H9 (cell line): ENCODE results near the gene BEGAIN. TPM values are rescaled to one million over a fixed set of nuclear protein-coding genes. Genes with fewer than 3 reads are reported as not detected.

Experiments
- DNase-seq: peaks from one replicate; pipeline ENCODE4 v3.0.0-alpha.2; 2017
- H2AFZ ChIP-seq: one replicate; pipeline ENCODE4 v1.6.1; 2013; ENCODE audit warnings: mild to moderate bottlenecking, low read length, control low read depth, moderate library complexity
- H2AK5ac ChIP-seq: 2 replicates; pipeline ENCODE4 v1.6.1; 2013; ENCODE audit warnings: low read length, control low read depth, mixed read lengths; ENCODE audit not compliant: insufficient read length
- H2BK120ac ChIP-seq: one replicate; pipeline ENCODE4 v1.6.1; 2013; ENCODE audit warnings: low read depth, mild to moderate bottlenecking, low read length, control low read depth, inconsistent platforms; ENCODE audit not compliant: poor library complexity, severe bottlenecking
- H2BK12ac ChIP-seq: 2 replicates; pipeline ENCODE4 v1.6.1; 2013; ENCODE audit warnings: low read length, control low read depth, mixed read lengths, low read depth; ENCODE audit not compliant: insufficient read length
- H2BK15ac ChIP-seq: 2 replicates; pipeline ENCODE4 v1.6.1; 2013; ENCODE audit warnings: low read depth, low read length, control low read depth
- H2BK20ac ChIP-seq: one replicate; pipeline ENCODE4 v1.6.1; 2013; ENCODE audit warnings: low read depth, mild to moderate bottlenecking, low read length, control low read depth, inconsistent platforms; ENCODE audit not compliant: poor library complexity, severe bottlenecking
- H2BK5ac ChIP-seq: 2 replicates; pipeline ENCODE4 v1.6.1; 2013; ENCODE audit warnings: low read length, control low read depth, mixed read lengths; ENCODE audit not compliant: insufficient read length
- H3K14ac ChIP-seq: 2 replicates; pipeline ENCODE4 v1.6.1; 2013; ENCODE audit warnings: low read length, control low read depth; ENCODE audit not compliant: insufficient read depth
- H3K18ac ChIP-seq: 2 replicates; pipeline ENCODE4 v1.6.1; 2013; ENCODE audit warnings: low read depth, mild to moderate bottlenecking, mixed read lengths, low read length, control low read depth; ENCODE audit not compliant: insufficient read length
- H3K23ac ChIP-seq: 2 replicates; pipeline ENCODE4 v1.6.1; 2013; ENCODE audit warnings: low read length, control low read depth, mixed read lengths, low read depth; ENCODE audit not compliant: insufficient read length
- H3K23me2 ChIP-seq: 2 replicates; pipeline ENCODE4 v1.6.1; 2013; ENCODE audit warnings: low read depth, mild to moderate bottlenecking, mixed read lengths, low read length, control low read depth; ENCODE audit not compliant: insufficient read length, poor library complexity, severe bottlenecking
- H3K27ac ChIP-seq: 2 replicates; pipeline ENCODE4 v1.5.1; 2013; ENCODE audit warnings: low read length, control low read depth, mixed read lengths, low read depth; ENCODE audit not compliant: insufficient read length
- H3K27me3 ChIP-seq: 2 replicates; pipeline ENCODE4 v1.6.1; 2013; ENCODE audit warnings: low read length, control low read depth, inconsistent platforms; ENCODE audit not compliant: insufficient read depth
- H3K4ac ChIP-seq: 2 replicates; pipeline ENCODE4 v1.6.1; 2013; ENCODE audit warnings: low read depth, mild to moderate bottlenecking, control low read depth, inconsistent platforms, low read length, moderate library complexity
- H3K4me1 ChIP-seq: 2 replicates; pipeline ENCODE4 v1.6.1; 2013; ENCODE audit warnings: low read length, control low read depth, inconsistent platforms; ENCODE audit not compliant: insufficient read depth
- H3K4me2 ChIP-seq: 2 replicates; pipeline ENCODE4 v1.6.1; 2013; ENCODE audit warnings: low read length, control low read depth, mixed read lengths; ENCODE audit not compliant: insufficient read length, insufficient read depth
- H3K56ac ChIP-seq: 2 replicates; pipeline ENCODE4 v1.6.1; 2013; ENCODE audit warnings: low read depth, mild to moderate bottlenecking, mixed read lengths, low read length, control low read depth; ENCODE audit not compliant: insufficient read length
- H3K79me1 ChIP-seq: 2 replicates; pipeline ENCODE4 v1.6.1; 2013; ENCODE audit warnings: low read depth, mild to moderate bottlenecking, moderate library complexity, low read length, control low read depth, inconsistent platforms; ENCODE audit not compliant: insufficient read depth, poor library complexity, severe bottlenecking
- H3K79me2 ChIP-seq: 2 replicates; pipeline ENCODE4 v1.6.1; 2013; ENCODE audit warnings: low read length, control low read depth, inconsistent platforms; ENCODE audit not compliant: insufficient read depth
- H3K9ac ChIP-seq: 2 replicates; pipeline ENCODE4 v1.6.1; 2013; ENCODE audit warnings: low read length, control low read depth, mixed read lengths; ENCODE audit not compliant: insufficient read length; ENCODE audit errors: extremely low read depth
- H3K9me3 ChIP-seq: one replicate; pipeline ENCODE4 v1.6.1; 2013; ENCODE audit warnings: low read depth, low read length, inconsistent platforms; ENCODE audit not compliant: control insufficient read depth
- H3T11ph ChIP-seq: one replicate; pipeline ENCODE4 v1.6.1; 2013; ENCODE audit warnings: mild to moderate bottlenecking, low read length, control low read depth, inconsistent platforms
- H4K20me1 ChIP-seq: one replicate; pipeline ENCODE4 v1.6.1; 2013; ENCODE audit not compliant: control insufficient read depth, insufficient read length, insufficient read depth
- H4K5ac ChIP-seq: 2 replicates; pipeline ENCODE4 v1.6.1; 2013; ENCODE audit warnings: low read depth, mild to moderate bottlenecking, mixed read lengths, low read length, control low read depth; ENCODE audit not compliant: insufficient read length
- H4K8ac ChIP-seq: replicated peaks from 2 replicates; pipeline ENCODE4 v1.6.1; 2013; ENCODE audit warnings: low read length, control low read depth, mixed read lengths, low read depth; ENCODE audit not compliant: insufficient read length
- H4K91ac ChIP-seq: 2 replicates; pipeline ENCODE4 v1.6.1; 2013; ENCODE audit warnings: low read depth, mild to moderate bottlenecking, moderate library complexity, mixed read lengths, low read length, control low read depth; ENCODE audit not compliant: insufficient read length
- H3K27ac Mint-ChIP-seq, 3 experiments: 2 replicates in 2 of 3; 3 replicates in 1 of 3; pipeline ENCODE4 v1.8.0; 2020 to 2021; ENCODE audit warnings: mixed read lengths in 3 of 3, mild to moderate bottlenecking in 1 of 3, moderate library complexity in 1 of 3
- H3K27me3 Mint-ChIP-seq: 2 replicates; pipeline ENCODE4 v1.8.0; 2021; ENCODE audit warnings: low read depth, mild to moderate bottlenecking, moderate library complexity, mixed read lengths
- H3K36me3 Mint-ChIP-seq, 3 experiments: 2 replicates in 2 of 3; 3 replicates in 1 of 3; pipeline ENCODE4 v1.8.0; 2020 to 2021; ENCODE audit warnings: low read depth in 3 of 3, mixed read lengths in 3 of 3; ENCODE audit not compliant: insufficient read depth in 1 of 3
- H3K4me1 Mint-ChIP-seq, 2 experiments: 2 replicates each; pipeline ENCODE4 v1.8.0; 2020; ENCODE audit warnings: mixed read lengths in 2 of 2
- H3K4me3 Mint-ChIP-seq, 2 experiments: 2 replicates in 1 of 2; 3 replicates in 1 of 2; pipeline ENCODE4 v1.8.0; 2020 to 2021; ENCODE audit warnings: mild to moderate bottlenecking in 2 of 2, mixed read lengths in 2 of 2, moderate library complexity in 1 of 2
- H3K9me3 Mint-ChIP-seq, 2 experiments: 2 replicates in 1 of 2; 3 replicates in 1 of 2; pipeline ENCODE4 v1.8.0; 2020; ENCODE audit warnings: mild to moderate bottlenecking in 2 of 2, mixed read lengths in 2 of 2, moderate library complexity in 1 of 2
- CTCF ChIP-seq: fragments of 200-600 bp; sonication (generic); conservative IDR thresholded peaks from 3 replicates; pipeline ENCODE4 v1.8.0; 2021; ENCODE audit warnings: antibody characterized with exemption, mild to moderate bottlenecking
- WGBS: extraction: QIAGEN DNeasy Blood & Tissue Kit; methylation state at CpG from one replicate; pipeline ENCODE4 v1.1.7; 2013; ENCODE audit warnings: missing lambda C conversion rate, low lambda C conversion rate, mixed read lengths; ENCODE audit not compliant: insufficient read length; ENCODE audit errors: extremely low coverage; 5-methylcytosine and 5-hydroxymethylcytosine counted together
- total RNA-seq: library from RNA; stranded (reverse); gene quantifications from 2 replicates; pipeline ENCODE4 v1.2.1, GENCODE V29; 2021

The BEGAIN gene
- total RNA-seq, 1 experiment from 2014 or later: 2.6 TPM

GRCh38 chr14:100488057-100488456 is 99.2 kb downstream of the BEGAIN start:
- Histone ChIP-seq H4K91ac (no peak overlapping the region), H2BK5ac (no peak overlapping the region), H2BK15ac (no peak overlapping the region), H4K5ac (no peak overlapping the region), H3K14ac (no peak overlapping the region), H3K27ac (no peak overlapping the region), H2BK120ac (no peak overlapping the region), H2AK5ac (no peak overlapping the region), H3K9me3 (no peaks in the 10 kb centered on the region), H3K27me3 (no peaks in the 10 kb centered on the region), H3K79me2 (no peaks in the 10 kb centered on the region; the same call in 1 of the 2 replicates), H3K9ac (no peak overlapping the region), H3K23ac (no peak overlapping the region), H3K4me1 (no peaks in the 10 kb centered on the region), H3K56ac (no peak overlapping the region), H3T11ph (no peak overlapping the region), H3K4ac (no peak overlapping the region), H2BK20ac (no peak overlapping the region), H3K18ac (no peak overlapping the region), H3K4me2 (no peak overlapping the region), H4K20me1 (no peaks in the 10 kb centered on the region), H2AFZ (no peak overlapping the region), H4K8ac (no peak overlapping the region), H2BK12ac (no peak overlapping the region), H3K23me2 (no peaks in the 10 kb centered on the region), H3K79me1 (no peaks in the 10 kb centered on the region)
- no peaks in the 10 kb centered on the region for H3K9me3 Mint-ChIP-seq
- no peak overlapping the region for H3K4me3 Mint-ChIP-seq
- no peak for TF ChIP-seq CTCF
- peaks cover 4 to 5% of the 10 kb centered on the region in 2 experiments for H3K4me1 Mint-ChIP-seq
- DNase-seq: no peak
- no CpG with 5 or more reads among the region's 7 CpGs for WGBS
- H3K36me3 Mint-ChIP-seq: no peaks in the 10 kb centered on the region
- no peaks in the 10 kb centered on the region; the same call in 1 of the 2 replicates for H3K27me3 Mint-ChIP-seq
- H3K27ac Mint-ChIP-seq: no peak overlapping the region
